Peyer's patch (tissue), 4 donors: ENCODE results near the gene PRRG4.

Source experiments
- POLR2A ChIP-seq, 2 donors: fragments of 450-650 bp; IDR thresholded peaks; one replicate each; pipeline ENCODE4 v1.5.1; 2017; ENCODE audit warnings: antibody characterized with exemption in 2 of 2, mild to moderate bottlenecking in 2 of 2, moderate library complexity in 2 of 2
- TF ChIP-seq, protein P1 (sequence below), 6 experiments: fragments of 450-650 bp in 4 of 6; fragments of 200-600 bp in 2 of 6; sonication (generic) in 1 of 6; IDR thresholded peaks; one replicate each; pipeline ENCODE4 v1.5.1; 2017 to 2019; ENCODE audit warnings: antibody characterized with exemption in 6 of 6, mild to moderate bottlenecking in 3 of 6, moderate library complexity in 1 of 6

DNA sequence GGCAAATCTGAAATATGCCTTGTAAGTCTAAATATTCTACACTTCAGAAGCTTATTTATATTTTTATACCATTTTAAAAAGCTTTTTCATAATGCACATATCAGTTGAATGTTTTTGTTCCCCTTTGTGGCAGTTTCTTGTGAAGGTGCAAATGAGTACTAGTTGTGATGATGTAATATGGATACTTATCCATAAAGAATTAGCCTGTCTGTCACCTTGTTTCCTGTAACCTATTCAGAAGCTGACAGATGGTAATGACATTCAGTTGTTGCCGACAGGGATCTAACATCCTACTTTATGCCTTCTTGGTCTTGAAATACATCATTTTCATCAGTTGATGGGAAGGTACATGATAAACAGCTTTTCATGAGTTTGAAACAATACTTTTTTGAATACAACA is 65.7 kb downstream of the PRRG4 start:
- TF ChIP-seq, protein P1, sequence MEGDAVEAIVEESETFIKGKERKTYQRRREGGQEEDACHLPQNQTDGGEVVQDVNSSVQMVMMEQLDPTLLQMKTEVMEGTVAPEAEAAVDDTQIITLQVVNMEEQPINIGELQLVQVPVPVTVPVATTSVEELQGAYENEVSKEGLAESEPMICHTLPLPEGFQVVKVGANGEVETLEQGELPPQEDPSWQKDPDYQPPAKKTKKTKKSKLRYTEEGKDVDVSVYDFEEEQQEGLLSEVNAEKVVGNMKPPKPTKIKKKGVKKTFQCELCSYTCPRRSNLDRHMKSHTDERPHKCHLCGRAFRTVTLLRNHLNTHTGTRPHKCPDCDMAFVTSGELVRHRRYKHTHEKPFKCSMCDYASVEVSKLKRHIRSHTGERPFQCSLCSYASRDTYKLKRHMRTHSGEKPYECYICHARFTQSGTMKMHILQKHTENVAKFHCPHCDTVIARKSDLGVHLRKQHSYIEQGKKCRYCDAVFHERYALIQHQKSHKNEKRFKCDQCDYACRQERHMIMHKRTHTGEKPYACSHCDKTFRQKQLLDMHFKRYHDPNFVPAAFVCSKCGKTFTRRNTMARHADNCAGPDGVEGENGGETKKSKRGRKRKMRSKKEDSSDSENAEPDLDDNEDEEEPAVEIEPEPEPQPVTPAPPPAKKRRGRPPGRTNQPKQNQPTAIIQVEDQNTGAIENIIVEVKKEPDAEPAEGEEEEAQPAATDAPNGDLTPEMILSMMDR (IDR thresholded peaks at IDR 0.05), result no peak
- TF ChIP-seq POLR2A (IDR thresholded peaks at IDR 0.05), result no peak
